Measurements from ENCODE around the gene CDC42EP2. TPM values are rescaled to one million over a fixed set of nuclear protein-coding genes. Genes with fewer than 3 reads are reported as not detected.
A peak's percentile ranks its signal among the peaks of the same experiment; 100 is the strongest.

The CDC42EP2 gene
- total and polyA plus RNA-seq, 2 donors from 2014 or later: 13.7 to 19.4 TPM

DNA sequence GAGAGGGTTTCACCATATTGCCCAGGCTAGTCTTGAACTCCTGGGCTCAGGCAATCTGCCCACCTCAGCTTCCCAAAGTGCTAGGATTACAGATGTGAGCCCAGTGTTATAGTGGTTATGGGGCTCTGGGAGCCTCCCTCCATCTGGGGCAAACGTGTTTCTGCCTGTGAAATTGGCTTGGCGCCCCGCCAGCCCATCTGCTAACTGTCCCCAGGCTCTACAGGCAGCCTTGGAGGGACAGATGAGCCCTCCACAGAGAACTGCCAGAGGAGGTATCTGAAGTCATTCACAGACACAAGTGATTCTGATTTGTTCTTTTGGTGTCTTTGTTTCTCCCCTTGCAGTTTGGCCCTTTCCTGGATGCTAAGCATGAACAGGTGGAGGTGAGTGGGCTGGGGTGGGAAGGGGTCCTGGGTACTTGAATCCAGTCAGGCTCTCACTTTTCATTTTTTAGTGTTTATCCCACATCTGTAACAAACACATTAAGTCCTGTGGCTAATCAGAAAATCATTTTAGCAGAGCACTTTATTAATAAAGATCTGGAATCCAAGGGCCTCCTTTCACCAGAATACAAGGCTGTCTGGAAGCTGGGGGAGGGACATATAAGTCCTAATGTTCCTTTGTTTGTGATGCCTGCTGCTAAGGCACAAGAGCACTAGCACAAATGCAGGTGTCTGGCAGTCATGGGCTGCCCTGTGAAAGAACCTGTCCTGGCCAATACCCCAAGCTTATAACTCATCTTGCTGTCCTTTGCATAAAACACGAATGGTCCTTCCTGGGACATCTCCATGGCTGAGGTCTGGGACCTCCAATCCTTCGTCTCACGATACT, 25.7 kb upstream of the CDC42EP2 start:
- no peak overlapping the region for H3K9ac ChIP-seq (ENCODE audit: low read length in 3 of 3)
- no peak overlapping the region for H3K4me3 ChIP-seq (ENCODE audit: low read length in 3 of 3)
- TF ChIP-seq CTCF (IDR thresholded peaks at IDR 0.05; ENCODE audit: borderline replicate concordance, extremely low read depth, insufficient read depth): no peak
- FAIRE-seq: no peak
- no peak overlapping the region for H3K27ac ChIP-seq (ENCODE audit: low read depth in 2 of 2, low read length in 2 of 2)
- H3K4me1 ChIP-seq (ENCODE audit: control insufficient read depth in 2 of 3, insufficient read depth in 2 of 3, low read depth in 1 of 3, low read length in 3 of 3): peaks cover 0 to 14% (median 7%) of the 10 kb centered on the region in 3 donors
- H3K27me3 ChIP-seq (ENCODE audit: control insufficient read depth, insufficient read depth, low read length): no peaks in the 10 kb centered on the region
- no peaks in the 10 kb centered on the region for H3K9me3 ChIP-seq (ENCODE audit: control insufficient read depth in 2 of 3, insufficient read depth in 1 of 3, low read length in 3 of 3)
- no peak for DNase-seq
- intact Hi-C loops (cut with DNase I): no loop called here
- H3K36me3 ChIP-seq (ENCODE audit: control insufficient read depth in 2 of 3, insufficient read depth in 3 of 3, low read length in 3 of 3): peaks cover 0 to 8% (median 5%) of the 10 kb centered on the region in 3 donors

GRCh38 chr11:65290448-65291165, 24.1 kb upstream of the CDC42EP2 start:
- no peak for FAIRE-seq
- H3K36me3 ChIP-seq (ENCODE audit: control insufficient read depth in 2 of 3, insufficient read depth in 3 of 3, low read length in 3 of 3): peaks cover 0 to 12% (median 4%) of the 10 kb centered on the region in 3 donors
- TF ChIP-seq CTCF (IDR thresholded peaks at IDR 0.05; ENCODE audit: borderline replicate concordance, extremely low read depth, insufficient read depth): no peak
- H3K4me3 ChIP-seq (ENCODE audit: low read length in 3 of 3): no peak overlapping the region
- intact Hi-C loops (cut with DNase I): no loop called here
- H3K9me3 ChIP-seq (ENCODE audit: control insufficient read depth in 2 of 3, insufficient read depth in 1 of 3, low read length in 3 of 3): no peaks in the 10 kb centered on the region
- peak in 3 of 5 donors; percentile 29 to 93 (median 82) for DNase-seq
- peaks cover 0 to 18% (median 7%) of the 10 kb centered on the region in 3 donors for H3K4me1 ChIP-seq (ENCODE audit: control insufficient read depth in 2 of 3, insufficient read depth in 2 of 3, low read depth in 1 of 3, low read length in 3 of 3)
- H3K9ac ChIP-seq (ENCODE audit: low read length in 3 of 3): peak overlapping the region in 1 of 3 donors; percentile 73
- no peaks in the 10 kb centered on the region for H3K27me3 ChIP-seq (ENCODE audit: control insufficient read depth, insufficient read depth, low read length)
- H3K27ac ChIP-seq (ENCODE audit: low read depth in 2 of 2, low read length in 2 of 2): peak overlapping the region; percentile 89 to 92

DNA sequence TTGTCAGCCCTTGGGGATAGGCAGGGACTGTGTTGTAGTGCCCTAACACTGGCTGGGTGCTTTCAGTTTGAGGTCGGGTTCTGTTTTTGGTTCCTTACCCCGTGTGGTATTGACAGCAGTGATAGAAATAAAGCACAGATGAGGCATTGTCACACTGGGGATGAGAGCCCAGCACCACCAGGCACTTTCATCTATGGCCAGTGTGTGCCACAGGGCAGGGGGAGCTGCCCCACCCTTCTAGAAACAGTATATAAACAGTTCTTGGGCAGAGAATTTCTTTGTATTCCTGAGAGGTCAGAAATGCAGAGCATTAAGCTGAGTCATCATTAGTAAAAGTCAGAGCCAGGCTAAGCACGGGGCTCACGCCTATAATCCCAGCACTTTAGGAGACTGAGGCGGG, 23.1 kb upstream of the CDC42EP2 start:
- intact Hi-C loops (cut with DNase I): no loop called here
- no peak for TF ChIP-seq CTCF (IDR thresholded peaks at IDR 0.05; ENCODE audit: borderline replicate concordance, extremely low read depth, insufficient read depth)
- H3K9ac ChIP-seq (ENCODE audit: low read length in 3 of 3): peak overlapping the region in 1 of 3 donors; percentile 73
- H3K36me3 ChIP-seq (ENCODE audit: control insufficient read depth in 2 of 3, insufficient read depth in 3 of 3, low read length in 3 of 3): peaks cover 0 to 12% (median 3%) of the 10 kb centered on the region in 3 donors
- H3K27me3 ChIP-seq (ENCODE audit: control insufficient read depth, insufficient read depth, low read length): no peaks in the 10 kb centered on the region
- H3K4me3 ChIP-seq (ENCODE audit: low read length in 3 of 3): no peak overlapping the region
- DNase-seq (no peak), FAIRE-seq (no peak)
- H3K27ac ChIP-seq (ENCODE audit: low read depth in 2 of 2, low read length in 2 of 2): peak overlapping the region; percentile 89 to 92
- H3K9me3 ChIP-seq (ENCODE audit: control insufficient read depth in 2 of 3, insufficient read depth in 1 of 3, low read length in 3 of 3): no peaks in the 10 kb centered on the region
- H3K4me1 ChIP-seq (ENCODE audit: control insufficient read depth in 2 of 3, insufficient read depth in 2 of 3, low read depth in 1 of 3, low read length in 3 of 3): peaks cover 0 to 23% (median 7%) of the 10 kb centered on the region in 3 donors
